ENCODE measurements around the gene KAT8. TPM values are rescaled to one million over a fixed set of nuclear protein-coding genes. Genes with fewer than 3 reads are reported as not detected.

The KAT8 gene
- total and polyA plus RNA-seq, 2 of the 13 experiments (the other 11 are each of a cell fraction or from before 2014, with no cell fraction given) = 79.0 to 84.2 TPM

- TF ChIP-seq PATZ1 (CRISPR knock-in tag; IDR thresholded peaks at IDR 0.05) = 0 out of 2 replicates have a peak, but pooled peaks have one; percentile 27
- TF ChIP-seq ZNF546 (CRISPR knock-in tag; conservative IDR thresholded peaks at IDR 0.05) = no peak
- no peak for TF ChIP-seq CSRNP1 (CRISPR knock-in tag; IDR thresholded peaks at IDR 0.05)
- TF ChIP-seq SPEN (CRISPR knock-in tag; IDR thresholded peaks at IDR 0.05; ENCODE audit: low read depth) = no peak
- TF ChIP-seq SP4 (CRISPR knock-in tag; IDR thresholded peaks at IDR 0.05) = 0 out of 2 replicates have a peak, but pooled peaks have one; percentile 46
- TF ChIP-seq MAZ (IDR thresholded peaks at IDR 0.05; ENCODE audit: borderline replicate concordance, low read depth, low read length) = no peak
- no peak for TF ChIP-seq MAZ (CRISPR knock-in tag; IDR thresholded peaks at IDR 0.05; ENCODE audit: low read depth)
- TF ChIP-seq FOXA3 (CRISPR knock-in tag; IDR thresholded peaks at IDR 0.05) = peak; percentile 25; the same call in 1 of the 2 replicates
- no peak for TF ChIP-seq ZNF678 (CRISPR knock-in tag; IDR thresholded peaks at IDR 0.05)
- TF ChIP-seq SOX13 (IDR thresholded peaks at IDR 0.05) = no peak
- 0 out of 4 replicates have a peak, but pooled peaks of 1 of the 2 experiments have one; percentile 47 for TF ChIP-seq SOX13 (CRISPR knock-in tag; conservative IDR thresholded peaks at IDR 0.05 in 1 of 2, IDR thresholded peaks at IDR 0.05 in 1 of 2)
- no peak for TF ChIP-seq ARNTL (CRISPR knock-in tag; IDR thresholded peaks at IDR 0.05)
- TF ChIP-seq ARID3A (IDR thresholded peaks at IDR 0.05; ENCODE audit: low read depth, low read length) = no peak
- TF ChIP-seq ZNF724P (CRISPR knock-in tag; IDR thresholded peaks at IDR 0.05; ENCODE audit: borderline replicate concordance) = no peak
- peak; percentile 31; the same call in 1 of the 2 replicates for TF ChIP-seq SIN3A (IDR thresholded peaks at IDR 0.05; ENCODE audit: borderline replicate concordance, low read depth, low read length)
- TF ChIP-seq ZNF446 (CRISPR knock-in tag; IDR thresholded peaks at IDR 0.05) = no peak
- peak; percentile 32; the same call in 1 of the 2 replicates for TF ChIP-seq ARNT2 (CRISPR knock-in tag; IDR thresholded peaks at IDR 0.05; ENCODE audit: low read depth)
- no peak for TF ChIP-seq ZNF570 (CRISPR knock-in tag; IDR thresholded peaks at IDR 0.05; ENCODE audit: borderline replicate concordance)
- TF ChIP-seq YEATS4 (CRISPR knock-in tag; IDR thresholded peaks at IDR 0.05; ENCODE audit: borderline replicate concordance) = peak; percentile 20; the same call in 1 of the 2 replicates
- TF ChIP-seq MTF1 (CRISPR knock-in tag; IDR thresholded peaks at IDR 0.05) = no peak
- TF ChIP-seq NR2C2 (CRISPR knock-in tag; IDR thresholded peaks at IDR 0.05; ENCODE audit: borderline replicate concordance) = no peak
Measured at GRCh38 chr16:31093132-31093703, 24.2 kb upstream of the KAT8 start (continued).

Data from HepG2 (cell line).